Astrocyte of the cerebellum (primary cell): Measurements from ENCODE around the gene TNIK.

Experiments
- DNase-seq: peaks from one replicate; pipeline ENCODE4 v3.0.0-alpha.2; 2011; ENCODE audit warnings: low read depth
- H3K4me3 ChIP-seq: 2 replicates; pipeline ENCODE4 v1.5.1; 2011; ENCODE audit warnings: mild to moderate bottlenecking, low read depth, low read length, moderate library complexity
- in situ Hi-C: cut with HindIII; loops from 2 replicates; pipeline ENCODE4 v1.10.0; 2017; ENCODE audit warnings: low sequenced_read_pairs
- TF ChIP-seq, protein P1 (sequence below): IDR thresholded peaks from 2 replicates; pipeline ENCODE4 v1.5.1; 2012; ENCODE audit warnings: low read length, low read depth, moderate library complexity, mild to moderate bottlenecking; ENCODE audit errors: missing control alignments

TNIK gene

DNA sequence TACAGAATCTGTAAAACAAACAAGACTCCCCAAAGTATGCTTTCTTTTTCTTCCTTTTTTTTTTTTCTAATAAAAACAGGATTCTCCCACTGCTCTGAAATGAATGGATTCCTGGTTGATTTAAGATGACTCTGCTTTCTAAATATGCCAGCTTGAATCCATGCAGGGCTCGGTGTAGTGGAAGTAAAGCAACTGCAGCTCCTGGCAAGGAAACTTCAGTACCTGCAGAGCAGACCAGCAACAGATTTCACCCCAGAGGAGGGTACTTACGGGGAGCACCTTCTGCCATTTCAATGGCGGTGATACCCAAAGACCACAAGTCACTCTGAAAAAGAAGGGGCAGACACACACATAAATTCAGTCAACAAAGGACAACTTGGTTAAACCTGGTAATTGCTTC, 283.1 kb downstream of the TNIK start:
- no peak for DNase-seq
- TF ChIP-seq, protein P1, sequence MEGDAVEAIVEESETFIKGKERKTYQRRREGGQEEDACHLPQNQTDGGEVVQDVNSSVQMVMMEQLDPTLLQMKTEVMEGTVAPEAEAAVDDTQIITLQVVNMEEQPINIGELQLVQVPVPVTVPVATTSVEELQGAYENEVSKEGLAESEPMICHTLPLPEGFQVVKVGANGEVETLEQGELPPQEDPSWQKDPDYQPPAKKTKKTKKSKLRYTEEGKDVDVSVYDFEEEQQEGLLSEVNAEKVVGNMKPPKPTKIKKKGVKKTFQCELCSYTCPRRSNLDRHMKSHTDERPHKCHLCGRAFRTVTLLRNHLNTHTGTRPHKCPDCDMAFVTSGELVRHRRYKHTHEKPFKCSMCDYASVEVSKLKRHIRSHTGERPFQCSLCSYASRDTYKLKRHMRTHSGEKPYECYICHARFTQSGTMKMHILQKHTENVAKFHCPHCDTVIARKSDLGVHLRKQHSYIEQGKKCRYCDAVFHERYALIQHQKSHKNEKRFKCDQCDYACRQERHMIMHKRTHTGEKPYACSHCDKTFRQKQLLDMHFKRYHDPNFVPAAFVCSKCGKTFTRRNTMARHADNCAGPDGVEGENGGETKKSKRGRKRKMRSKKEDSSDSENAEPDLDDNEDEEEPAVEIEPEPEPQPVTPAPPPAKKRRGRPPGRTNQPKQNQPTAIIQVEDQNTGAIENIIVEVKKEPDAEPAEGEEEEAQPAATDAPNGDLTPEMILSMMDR, result no peak
- in situ Hi-C loops, result no loop called here
- no peak overlapping the region for H3K4me3 ChIP-seq

DNA sequence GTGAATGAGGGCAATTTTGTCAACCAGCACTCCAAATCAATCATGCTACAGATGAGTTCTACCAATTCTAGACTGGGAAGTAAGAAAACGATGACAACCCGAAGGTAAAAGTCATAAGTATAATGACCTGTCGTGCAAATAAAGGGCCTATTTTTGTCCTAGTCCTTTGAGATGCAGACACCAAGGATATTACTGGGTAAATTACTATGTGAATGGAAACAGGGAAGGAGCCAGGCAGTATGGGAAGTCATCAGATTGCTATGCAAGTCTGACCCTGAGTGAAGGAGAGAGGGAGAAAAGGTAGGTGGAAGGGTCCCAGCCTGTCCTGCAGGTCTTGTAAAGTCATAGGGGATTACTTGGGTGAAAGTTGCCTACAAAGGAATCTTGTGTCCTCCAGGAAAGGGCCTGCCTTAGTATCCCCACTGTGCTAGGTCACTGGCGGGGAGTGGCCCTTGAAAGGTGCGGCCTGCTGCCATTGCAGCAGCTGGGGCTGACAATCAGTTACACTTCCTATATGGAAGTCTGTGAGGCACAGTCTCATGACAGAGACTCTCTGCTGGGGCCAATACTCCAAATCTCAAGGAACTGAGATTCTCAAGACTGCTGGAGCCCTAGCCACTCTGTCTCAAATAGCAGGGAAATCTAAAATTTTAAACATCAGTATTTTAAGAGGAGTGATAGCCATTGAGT, 283.8 kb downstream of the TNIK start:
- TF ChIP-seq, protein P1, result no peak
- no peak for DNase-seq
- in situ Hi-C loops, result no loop called here
- H3K4me3 ChIP-seq, result no peak overlapping the region

DNA sequence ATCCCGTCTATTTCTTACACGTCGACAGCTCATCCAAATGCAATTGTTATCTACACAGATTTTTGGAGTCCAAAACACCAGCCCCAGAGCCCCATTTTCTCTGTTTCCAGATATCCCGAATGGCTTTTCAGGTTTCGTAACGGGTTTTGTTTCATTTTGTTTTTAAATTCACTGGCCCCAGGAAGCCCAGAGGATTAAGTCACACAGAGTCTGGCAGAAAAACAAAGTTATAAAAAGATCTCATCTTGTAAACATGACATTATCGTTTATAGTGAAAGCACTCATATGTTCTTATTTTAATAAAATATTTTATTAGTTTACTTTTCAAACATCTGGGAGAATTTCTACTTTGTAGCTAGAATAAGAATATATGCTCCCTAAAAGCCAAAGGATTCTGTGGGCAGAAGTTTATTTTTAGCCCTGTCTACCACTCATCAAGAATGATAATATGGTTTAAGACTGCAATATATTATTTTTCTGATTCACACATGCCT, 284.4 kb downstream of the TNIK start:
- TF ChIP-seq, protein P1, result no peak
- H3K4me3 ChIP-seq, result no peak overlapping the region
- no peak for DNase-seq
- in situ Hi-C loops, result no loop called here

DNA sequence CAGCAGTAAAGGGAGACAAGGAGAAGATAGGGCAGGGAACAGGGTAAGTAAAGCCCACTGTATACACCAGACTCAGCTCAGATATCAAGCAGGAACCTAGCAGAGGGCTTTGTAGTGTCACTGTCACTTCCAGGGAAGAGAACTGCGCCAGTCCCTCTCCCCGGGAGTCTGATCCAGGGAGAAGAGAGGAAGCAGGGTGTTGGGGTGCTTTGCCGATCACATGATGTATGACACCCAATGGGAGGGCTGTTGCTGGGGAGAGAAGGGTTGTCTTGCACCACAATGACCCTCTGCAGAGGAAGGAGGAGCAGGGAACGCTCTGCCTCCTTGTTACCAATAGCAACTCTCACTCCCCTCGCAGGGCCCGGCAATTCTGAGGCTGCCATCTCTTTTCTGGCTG, 286.5 kb downstream of the TNIK start:
- in situ Hi-C loops, result no loop called here
- no peak overlapping the region for H3K4me3 ChIP-seq
- TF ChIP-seq, protein P1, result no peak
- DNase-seq, result no peak

DNA sequence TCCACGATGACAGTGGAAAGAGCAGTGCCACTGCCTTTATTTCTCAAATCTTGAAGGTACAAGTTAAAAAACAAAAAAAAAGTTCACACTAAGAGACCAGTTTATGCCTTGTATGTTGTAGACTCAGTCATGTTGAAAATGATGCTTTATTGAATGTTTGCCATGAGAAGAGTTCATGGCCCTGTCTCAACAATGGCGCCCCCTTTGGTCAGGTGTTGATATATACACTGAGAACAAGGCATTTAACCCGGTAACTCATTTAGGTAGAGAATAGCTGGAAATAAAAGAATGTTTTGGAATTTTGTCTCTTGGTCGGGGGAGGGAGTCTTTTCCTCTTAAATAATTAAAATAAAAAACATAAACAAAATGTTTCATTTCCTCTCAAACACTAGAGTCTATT, 288.1 kb downstream of the TNIK start:
- no peak for DNase-seq
- in situ Hi-C loops, result no loop called here
- TF ChIP-seq, protein P1, result peak; percentile 3
- H3K4me3 ChIP-seq, result no peak overlapping the region

DNA sequence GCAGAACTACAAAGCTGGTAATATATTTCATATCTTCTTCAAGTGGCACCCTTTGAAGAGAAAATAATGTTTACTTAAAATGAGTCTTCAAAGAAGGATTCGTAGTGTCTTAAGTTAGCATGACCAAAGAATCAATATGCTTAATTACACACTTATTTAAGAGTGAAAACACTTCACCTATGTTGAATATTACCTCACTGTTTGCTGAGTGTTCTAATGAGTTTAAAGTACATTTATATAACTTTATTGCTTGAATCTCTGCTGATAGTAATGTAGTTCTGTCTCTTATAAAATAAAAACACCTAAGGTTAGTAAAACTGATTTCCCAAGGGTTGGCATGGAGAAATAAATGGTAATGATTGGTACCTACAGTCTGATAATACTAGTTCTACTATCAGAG, 290.3 kb downstream of the TNIK start:
- H3K4me3 ChIP-seq, result no peak overlapping the region
- DNase-seq, result no peak
- in situ Hi-C loops, result no loop called here
- TF ChIP-seq, protein P1, result no peak
